Skeletal muscle cell (primary cell): ENCODE measurements around the gene PNPLA5.
"Not testable (repeated sequence)": the region's sequence is repeated elsewhere in the genome, so short reads cannot be mapped to it uniquely, and the experiment has no call there.

ENCODE experiments used
- DNase-seq: peaks from one replicate; pipeline ENCODE4 v3.0.0-alpha.2; 2010; ENCODE audit warnings: low read depth
- H3K4me3 ChIP-seq: 2 replicates; pipeline ENCODE4 v1.5.1; 2011; ENCODE audit warnings: low read depth, mild to moderate bottlenecking, control low read depth, low read length, moderate library complexity

Gene PNPLA5

GRCh38 chr22:43883012-43883661 lies 8.7 kb downstream of the PNPLA5 start:
- DNase-seq = no peak
- H3K4me3 ChIP-seq = no peak overlapping the region

- DNase-seq = no peak
- no peak overlapping the region for H3K4me3 ChIP-seq
These were observed 9.6 kb downstream of the PNPLA5 start for GRCh38 chr22:43882122-43882767.

GRCh38 chr22:43881091-43882061 lies 10.4 kb downstream of the PNPLA5 start:
- no peak overlapping the region for H3K4me3 ChIP-seq
- no peak for DNase-seq

DNA sequence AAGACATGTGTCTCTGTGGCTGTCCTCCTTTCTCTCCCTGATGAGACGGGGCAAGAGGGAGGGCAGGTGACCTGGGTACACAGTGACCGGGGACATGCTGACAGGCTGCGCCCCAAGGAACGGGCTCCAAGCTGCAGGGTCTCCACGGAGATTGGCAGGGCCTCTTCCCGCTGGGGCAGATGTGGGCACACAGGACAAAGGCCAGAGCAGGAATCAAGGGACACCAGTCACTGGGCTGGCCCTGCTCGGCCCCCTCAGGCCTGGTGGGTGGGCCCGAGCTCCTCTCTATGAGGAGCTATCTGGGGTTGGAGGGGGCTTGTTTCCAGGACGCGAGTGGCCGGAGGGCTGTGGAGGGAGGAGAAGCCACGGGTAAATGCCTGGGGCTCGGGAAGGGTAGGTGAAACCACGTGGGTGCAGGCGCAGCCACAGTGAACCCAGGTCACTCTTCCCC lies 11.2 kb downstream of the PNPLA5 start:
- DNase-seq = no peak

GRCh38 chr22:43879901-43880540 lies 11.8 kb downstream of the PNPLA5 start:
- no peak overlapping the region for H3K4me3 ChIP-seq

More for the DNA sequence above, 11.2 kb downstream of the PNPLA5 start:
- H3K4me3 ChIP-seq = no peak overlapping the region

GRCh38 chr22:43878831-43879550 lies 12.8 kb downstream of the PNPLA5 start:
- DNase-seq = no peak
- H3K4me3 ChIP-seq = no peak overlapping the region

More at GRCh38 chr22:43879901-43880540, 11.8 kb downstream of the PNPLA5 start:
- no peak for DNase-seq

GRCh38 chr22:43878079-43878795 lies 13.6 kb downstream of the PNPLA5 start:
- no peak for DNase-seq
- no peak overlapping the region for H3K4me3 ChIP-seq

GRCh38 chr22:43876866-43877509 lies 14.8 kb downstream of the PNPLA5 start:
- DNase-seq = no peak
- no peak overlapping the region for H3K4me3 ChIP-seq

DNA sequence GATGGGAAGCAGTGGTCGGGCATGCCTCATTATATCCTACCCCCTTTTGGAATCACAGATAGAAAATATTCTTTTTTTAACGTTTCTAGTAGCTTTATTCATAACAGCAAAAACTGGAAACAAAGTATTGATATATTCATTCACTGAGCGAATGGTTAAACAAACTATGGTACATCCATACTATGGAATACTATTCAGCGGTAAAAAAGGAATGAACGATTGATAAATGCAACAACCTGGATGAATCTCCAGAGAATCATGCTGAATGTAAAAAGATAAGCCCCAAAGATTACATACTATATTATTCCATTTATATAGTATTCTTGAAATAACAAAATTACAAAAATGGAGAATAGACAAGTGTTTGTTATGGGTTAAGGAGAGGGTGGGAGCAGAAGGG lies 22.0 kb downstream of the PNPLA5 start:
- H3K4me3 ChIP-seq = no peak overlapping the region
- DNase-seq = no peak

GRCh38 chr22:43869001-43869400 lies 22.8 kb downstream of the PNPLA5 start:
- H3K4me3 ChIP-seq, DNase-seq: not testable (repeated sequence)

- DNase-seq = peak; percentile 28
- H3K4me3 ChIP-seq = no peak overlapping the region
These were observed 23.8 kb downstream of the PNPLA5 start for GRCh38 chr22:43867839-43868635.

GRCh38 chr22:43862882-43863202 lies 29.0 kb downstream of the PNPLA5 start:
- DNase-seq = no peak
- peak overlapping the region; percentile 49 for H3K4me3 ChIP-seq

DNA sequence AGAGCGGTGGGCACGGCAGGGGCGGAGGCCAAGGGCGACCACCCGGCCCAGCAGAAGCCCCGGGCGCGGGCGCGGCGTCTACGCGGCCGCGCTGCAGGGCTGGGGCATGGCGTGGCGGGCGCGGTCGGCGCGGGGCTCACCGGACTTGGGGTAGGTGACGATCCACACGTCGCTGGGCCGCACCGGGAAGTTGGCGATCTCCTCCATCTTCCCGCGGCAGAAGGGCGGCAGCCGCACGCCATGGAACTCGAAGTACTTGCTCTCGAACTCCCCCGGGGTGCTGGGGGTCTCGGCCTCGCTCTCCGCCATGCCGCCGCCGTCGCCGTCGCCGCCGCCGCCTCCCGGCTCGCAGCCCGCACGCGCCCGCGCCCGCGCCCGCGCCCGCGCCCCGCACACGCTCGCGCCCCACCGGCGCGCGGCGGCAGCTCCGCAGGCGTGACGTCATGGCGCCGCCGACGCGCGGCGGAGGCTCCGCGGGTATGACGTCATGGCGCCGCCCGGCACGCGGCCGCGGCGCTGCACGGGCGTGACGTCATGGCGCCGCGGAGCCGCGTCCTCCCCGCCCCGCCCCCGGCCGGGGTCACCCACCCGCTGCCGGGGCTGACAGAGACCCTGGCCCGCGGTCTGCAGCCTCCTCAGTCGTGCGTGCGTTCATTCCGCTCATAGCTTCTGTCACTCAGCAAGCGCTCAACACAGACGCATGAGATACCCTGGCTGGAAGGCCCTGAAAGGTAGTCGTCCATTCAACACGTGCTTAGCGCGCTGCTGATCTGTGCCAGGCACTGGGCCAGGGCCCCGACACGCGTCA lies 29.5 kb downstream of the PNPLA5 start, which contains the start of gene SULT4A1:
SULT4A1 (minus strand) TSS at position 440 of the 808 bp plus-strand sequence; CDS start at position 309, 131 bp downstream.
- peak within 1 kb of the TSS; percentile 62 for H3K4me3 ChIP-seq
- DNase-seq = no peak

GRCh38 chr22:43861529-43861928 lies 30.3 kb downstream of the PNPLA5 start:
- peak overlapping the region; percentile 62 for H3K4me3 ChIP-seq
- DNase-seq = no peak

GRCh38 chr22:43860831-43861230 lies 31.0 kb downstream of the PNPLA5 start:
- H3K4me3 ChIP-seq = peak overlapping the region; percentile 62
- DNase-seq = no peak

DNA sequence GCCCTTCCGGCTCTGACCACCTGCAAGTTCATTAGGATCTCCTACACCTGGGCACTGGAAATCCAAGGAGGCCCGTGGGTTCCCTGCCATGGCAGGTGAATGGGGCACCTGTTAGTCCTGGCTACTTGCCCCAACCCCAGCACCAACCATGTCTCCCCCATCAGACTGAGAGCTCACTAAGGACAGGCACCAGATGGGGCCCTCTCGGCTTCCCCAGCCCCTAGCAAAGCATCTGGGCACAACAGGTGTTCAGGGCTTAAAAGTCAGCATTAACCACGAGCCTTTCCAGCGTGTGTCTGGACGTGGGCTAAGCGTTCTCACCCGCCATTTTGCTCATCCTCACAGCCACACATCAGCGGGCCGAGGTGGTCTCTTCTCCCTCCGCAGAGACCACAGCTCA lies 31.7 kb downstream of the PNPLA5 start:
- no peak for DNase-seq
- no peak overlapping the region for H3K4me3 ChIP-seq
